Fibroblast of lung (primary cell): ENCODE measurements around the gene SLC14A1. TPM values are rescaled to one million over a fixed set of nuclear protein-coding genes. Genes with fewer than 3 reads are reported as not detected.
A peak's percentile ranks its signal among the peaks of the same experiment; 100 is the strongest.

ENCODE experiments used
- DNase-seq, 2 donors: peaks; one replicate each; pipeline versions ENCODE4 v3.0.0 to v3.0.0-alpha.2; 2010; ENCODE audit warnings: low read depth in 2 of 2
- H2AFZ ChIP-seq: 2 replicates; pipeline ENCODE4 v1.5.1; 2012; ENCODE audit warnings: low read length, control low read depth, inconsistent platforms
- H3K27ac ChIP-seq: 2 replicates; pipeline ENCODE4 v1.5.1; 2011; ENCODE audit warnings: low read length, control low read depth; ENCODE audit not compliant: insufficient read depth
- H3K27me3 ChIP-seq: 2 replicates; pipeline ENCODE4 v1.5.1; 2011; ENCODE audit warnings: mild to moderate bottlenecking, low read length; ENCODE audit not compliant: control insufficient read depth, insufficient read depth
- H3K36me3 ChIP-seq: 2 replicates; pipeline ENCODE4 v1.5.1; 2011; ENCODE audit warnings: low read length; ENCODE audit not compliant: control insufficient read depth, insufficient read depth
- H3K4me1 ChIP-seq: 2 replicates; pipeline ENCODE4 v1.5.1; 2011; ENCODE audit warnings: low read length; ENCODE audit not compliant: control insufficient read depth, insufficient read depth; ENCODE audit errors: extremely low read depth
- H3K4me2 ChIP-seq: 2 replicates; pipeline ENCODE4 v1.5.1; 2011; ENCODE audit warnings: low read length, control low read depth; ENCODE audit not compliant: insufficient read depth; ENCODE audit errors: extremely low read depth
- H3K4me3 ChIP-seq, 4 experiments: fragments of 200-600 bp in 1 of 4; sonication (generic) in 1 of 4; replicated peaks in 1 of 4; 2 replicates each; pipeline ENCODE4 v1.5.1; 2011 to 2016; ENCODE audit warnings: low read length in 4 of 4, low read depth in 3 of 4, mild to moderate bottlenecking in 3 of 4, control low read depth in 2 of 4, inconsistent platforms in 1 of 4, mixed read lengths in 1 of 4; ENCODE audit not compliant: insufficient read depth in 1 of 4; ENCODE audit errors: control extremely low read depth in 1 of 4
- H3K79me2 ChIP-seq: 2 replicates; pipeline ENCODE4 v1.5.1; 2012; ENCODE audit warnings: mild to moderate bottlenecking, low read length, inconsistent platforms; ENCODE audit not compliant: control insufficient read depth, insufficient read depth
- H3K9ac ChIP-seq: 2 replicates; pipeline ENCODE4 v1.5.1; 2011; ENCODE audit warnings: mild to moderate bottlenecking, low read length, control low read depth; ENCODE audit not compliant: insufficient read depth
- H3K9me3 ChIP-seq: 2 replicates; pipeline ENCODE4 v1.5.1; 2012; ENCODE audit warnings: low read depth, low read length; ENCODE audit not compliant: control insufficient read depth, insufficient read depth
- H4K20me1 ChIP-seq: 2 replicates; pipeline ENCODE4 v1.5.1; 2011; ENCODE audit warnings: low read length; ENCODE audit not compliant: control insufficient read depth, insufficient read depth; ENCODE audit errors: extremely low read depth
- CTCF ChIP-seq, 2 donors: IDR thresholded peaks in 1 of 2; conservative IDR thresholded peaks in 1 of 2; 1 replicate in 1 of 2; 2 replicates in 1 of 2; pipeline ENCODE4 v1.5.1; 2011 to 2012; ENCODE audit warnings: low read length in 2 of 2, control low read depth in 1 of 2, inconsistent platforms in 1 of 2, low read depth in 1 of 2, mild to moderate bottlenecking in 1 of 2
- EZH2 ChIP-seq: IDR thresholded peaks from 2 replicates; pipeline ENCODE4 v1.5.1; 2012; ENCODE audit warnings: low read length, control low read depth, mild to moderate bottlenecking; ENCODE audit errors: missing control alignments
- polyA plus RNA-seq, 2 donors: library from polyadenylated mRNA; depleted of rRNA in 1 of 2; stranded (reverse) in 1 of 2; unstranded in 1 of 2; fragments of >200 nt; gene quantifications; 2 replicates each; pipeline ENCODE4 v1.2.1, GENCODE V29; 2011 to 2012; ENCODE audit warnings: missing spikeins in 1 of 2
- total RNA-seq: library from RNA; depleted of rRNA; stranded (reverse); fragments of >200 nt; gene quantifications from 2 replicates; pipeline ENCODE4 v1.2.1, GENCODE V29; 2014

SLC14A1 gene
- total and polyA plus RNA-seq, 2 donors (not counting 1 experiment from before 2014, with no cell fraction given) = 8.0 to 31.0 TPM

- TF ChIP-seq CTCF (conservative IDR thresholded peaks at IDR 0.05 in 1 of 2, IDR thresholded peaks at IDR 0.05 in 1 of 2; ENCODE audit: low read depth in 1 of 2, low read length in 2 of 2) = no peak
- TF ChIP-seq EZH2 = no peak
- no peak for DNase-seq
- Histone ChIP-seq H2AFZ (peak overlapping the region; percentile 35), H3K4me3 (no peak overlapping the region), H3K4me2 (no peak overlapping the region), H3K79me2 (no peaks in the 10 kb centered on the region), H3K9me3 (no peaks in the 10 kb centered on the region), H3K4me1 (peaks cover 3% of the 10 kb centered on the region), H3K36me3 (no peaks in the 10 kb centered on the region), H4K20me1 (no peaks in the 10 kb centered on the region), H3K27me3 (no peaks in the 10 kb centered on the region), H3K9ac (no peak overlapping the region), H3K27ac (no peak overlapping the region)
Observed at GRCh38 chr18:45761512-45762114, 37.6 kb downstream of the SLC14A1 start.

GRCh38 chr18:45764000-45764686, 40.2 kb downstream of the SLC14A1 start:
- H3K4me2 ChIP-seq = no peak overlapping the region
- DNase-seq = peak in 1 of 2 donors; percentile 28
- H3K9me3 ChIP-seq = no peaks in the 10 kb centered on the region

More at GRCh38 chr18:45764000-45764686, 40.2 kb downstream of the SLC14A1 start:
- H3K79me2 ChIP-seq = no peaks in the 10 kb centered on the region
- H3K4me1 ChIP-seq = peaks cover 3% of the 10 kb centered on the region
- H3K27ac ChIP-seq = no peak overlapping the region
- H4K20me1 ChIP-seq = no peaks in the 10 kb centered on the region
- no peaks in the 10 kb centered on the region for H3K36me3 ChIP-seq
- no peaks in the 10 kb centered on the region for H3K27me3 ChIP-seq
- no peak overlapping the region for H3K4me3 ChIP-seq
- no peak overlapping the region for H3K9ac ChIP-seq
- peak overlapping the region; percentile 62 for H2AFZ ChIP-seq
- TF ChIP-seq EZH2 (no peak), CTCF (conservative IDR thresholded peaks at IDR 0.05 in 1 of 2, IDR thresholded peaks at IDR 0.05 in 1 of 2; ENCODE audit: low read depth in 1 of 2, low read length in 2 of 2) (no peak)
